ENCODE data around the gene MPC1L. TPM values are rescaled to one million over a fixed set of nuclear protein-coding genes. Genes with fewer than 3 reads are reported as not detected.

The MPC1L gene
- total and polyA plus RNA-seq, 2 of the 4 experiments (the other 2 are of a cell fraction), result not detected

DNA sequence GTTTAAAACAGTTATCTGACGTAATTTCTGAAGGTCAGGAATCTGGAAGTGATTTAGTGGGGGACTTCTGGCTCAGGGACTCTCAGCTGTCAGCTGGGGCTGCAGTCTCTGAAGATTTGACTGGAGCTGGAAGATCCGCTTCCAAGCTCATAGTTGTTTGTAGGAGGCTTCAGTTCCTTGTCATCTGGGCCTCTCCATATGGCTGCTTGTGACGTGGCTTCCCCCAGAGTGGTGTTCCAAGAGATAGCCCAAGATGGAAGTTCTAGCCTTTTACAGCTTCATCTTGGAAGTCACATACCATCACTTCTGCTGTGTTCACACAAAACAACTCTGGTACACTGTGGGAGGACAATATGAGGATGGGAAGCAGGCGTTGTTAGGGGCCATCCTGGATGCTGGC is 2.1 kb downstream of the MPC1L start:
- dilution Hi-C loops (cut with HindIII; ENCODE audit: low sequenced_read_pairs, unreplicated experiment), result no loop called here
- H4K8ac ChIP-seq (ENCODE audit: low read depth in 2 of 2, low read length in 2 of 2), result no peak overlapping the region
- H3K14ac ChIP-seq (replicated peaks; ENCODE audit: low read depth, low read length), result no peak overlapping the region
- no peak overlapping the region for H2BK20ac ChIP-seq (ENCODE audit: low read depth, low read length)
- no peak overlapping the region for H2AK9ac ChIP-seq (replicated peaks; ENCODE audit: low read depth, low read length, poor library complexity)
- in situ Hi-C loops (cut with MboI; ENCODE audit: low sequenced_read_pairs), result no loop called here
- H2BK120ac ChIP-seq (ENCODE audit: low read depth, low read length), result no peak overlapping the region
- ATAC-seq (ENCODE audit: low read depth) (no peak), DNase-seq (no peak)
- H2BK15ac ChIP-seq (ENCODE audit: low read depth, low read length), result no peak overlapping the region
- no peak overlapping the region for H3K4me3 ChIP-seq (ENCODE audit: insufficient read depth, low read depth, low read length)
- H3K4me1 ChIP-seq (ENCODE audit: control insufficient read depth, insufficient read depth, low read length), result peaks cover 2% of the 10 kb centered on the region; the same call in 1 of the 2 replicates
- no peak overlapping the region for H4K91ac ChIP-seq (ENCODE audit: insufficient read depth, low read depth, low read length)
- intact Hi-C loops (cut with micrococcal nuclease), result no loop called here
- H3K36me3 ChIP-seq (ENCODE audit: control insufficient read depth, insufficient read depth, low read length), result peaks cover 11% of the 10 kb centered on the region; the same call in 1 of the 2 replicates
- no peak overlapping the region for H3K23ac ChIP-seq (ENCODE audit: low read depth, low read length)
- no peak overlapping the region for H4K5ac ChIP-seq (ENCODE audit: low read depth, low read length)
- POLR2A ChIA-PET (ENCODE audit: unreplicated experiment), result no interaction called here
- CTCF ChIA-PET, result no interaction called here
- no peak overlapping the region for H3K4ac ChIP-seq (ENCODE audit: low read depth, low read length)
- H2AFZ ChIP-seq (replicated peaks; ENCODE audit: low read length, poor library complexity), result no peak overlapping the region
- no peak overlapping the region for H3K27ac ChIP-seq (ENCODE audit: insufficient read depth, low read length)
- H3K4me2 ChIP-seq (ENCODE audit: low read depth, low read length), result no peak overlapping the region
- H3K27me3 ChIP-seq (ENCODE audit: control insufficient read depth, insufficient read depth, low read length), result peaks cover 3% of the 10 kb centered on the region
- H3K9ac ChIP-seq (ENCODE audit: low read depth, low read length), result no peak overlapping the region
- H2AK5ac ChIP-seq (ENCODE audit: low read depth, low read length), result no peak overlapping the region
- no TSS peak for BruUV-seq (replicated peaks)
- H3K9me1 ChIP-seq (ENCODE audit: insufficient read depth, low read length), result no peaks in the 10 kb centered on the region
- no peak overlapping the region for H3K56ac ChIP-seq (ENCODE audit: extremely low read depth, insufficient read depth, low read length)
- no CpG with 5 or more reads among the region's 4 CpGs for WGBS, 2 experiments (ENCODE audit: extremely low coverage in 2 of 2, insufficient read length in 1 of 2)
- peaks cover 2% of the 10 kb centered on the region; the same call in 1 of the 2 replicates for H3K9me3 ChIP-seq (ENCODE audit: control insufficient read depth, insufficient read depth, low read length)
- H2BK5ac ChIP-seq (ENCODE audit: low read depth, low read length, poor library complexity, severe bottlenecking), result no peak overlapping the region
- H3K79me1 ChIP-seq (ENCODE audit: low read depth in 1 of 2, low read length in 2 of 2), result no peaks in the 10 kb centered on the region
- H3K18ac ChIP-seq (ENCODE audit: low read depth, low read length), result no peak overlapping the region
- TF ChIP-seq, protein P1, sequence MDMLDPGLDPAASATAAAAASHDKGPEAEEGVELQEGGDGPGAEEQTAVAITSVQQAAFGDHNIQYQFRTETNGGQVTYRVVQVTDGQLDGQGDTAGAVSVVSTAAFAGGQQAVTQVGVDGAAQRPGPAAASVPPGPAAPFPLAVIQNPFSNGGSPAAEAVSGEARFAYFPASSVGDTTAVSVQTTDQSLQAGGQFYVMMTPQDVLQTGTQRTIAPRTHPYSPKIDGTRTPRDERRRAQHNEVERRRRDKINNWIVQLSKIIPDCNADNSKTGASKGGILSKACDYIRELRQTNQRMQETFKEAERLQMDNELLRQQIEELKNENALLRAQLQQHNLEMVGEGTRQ (IDR thresholded peaks at IDR 0.05; ENCODE audit: low read depth, low read length), result no peak
- no peak for TF ChIP-seq BHLHE40 (IDR thresholded peaks at IDR 0.05; ENCODE audit: low read depth, low read length)
- H4K20me1 ChIP-seq (ENCODE audit: insufficient read depth, low read length), result no peaks in the 10 kb centered on the region

All from IMR-90 (cell line).